GM12878 (cell line): ENCODE data around the gene PTK7. TPM values are rescaled to one million over a fixed set of nuclear protein-coding genes. Genes with fewer than 3 reads are reported as not detected.
"Not testable (repeated sequence)": the region's sequence is repeated elsewhere in the genome, so short reads cannot be mapped to it uniquely, and the experiment has no call there.

Experiments used
- ATAC-seq: fragments of 200-7000 bp; cut with Tn5 transposase; 3 replicates; pipeline ENCODE4 v1.9.1; 2020; ENCODE audit warnings: mild to moderate bottlenecking, moderate library complexity
- BruUV-seq: library from RNA; stranded (reverse); fragments of 400-500 nt; replicated peaks from 2 replicates; lab custom pipeline; 2021; lab: Mats Ljungman, UMichigan
- CTCF ChIA-PET: fragments of 300-600 bp; sonication (Branson Sonifier 250); formaldehyde crosslinking; extraction: SDS; loops from one replicate; lab custom pipeline; 2021; ENCODE audit warnings: inconsistent platforms; lab: Yijun Ruan, JAX
- POLR2A ChIA-PET: fragments of 350-600 bp; formaldehyde crosslinking; extraction: SDS; loops from one replicate; lab custom pipeline; 2021; ENCODE audit warnings: inconsistent platforms; lab: Charles Lee
- RAD21 ChIA-PET: fragments of 300-600 bp; sonication (Branson Sonifier 250); formaldehyde crosslinking; loops from one replicate; lab custom pipeline; 2023; ENCODE audit warnings: antibody characterized with exemption; ENCODE audit not compliant: unreplicated experiment; lab: Charles Lee
- SMC1A ChIA-PET: fragments of 300-600 bp; sonication (Branson Sonifier 250); formaldehyde crosslinking; loops from one replicate; lab custom pipeline; 2023; ENCODE audit not compliant: unreplicated experiment, uncharacterized antibody; lab: Charles Lee
- DNase-seq: peaks from one replicate; pipeline ENCODE4 v3.0.0-alpha.2; 2011; ENCODE audit warnings: low read depth, low spot score
- FAIRE-seq: peaks from 3 replicates; lab custom pipeline; 2011; peaks lifted over from hg19 to GRCh38; lab: Jason Lieb, UNC
- H2AFZ ChIP-seq: 2 replicates; pipeline ENCODE4 v1.6.0; 2011; ENCODE audit warnings: low read depth, low read length, control low read depth; ENCODE audit not compliant: control insufficient read depth
- H3K27ac ChIP-seq: 2 replicates; pipeline ENCODE4 v1.5.1; 2011; ENCODE audit warnings: control low read depth; ENCODE audit not compliant: control insufficient read depth, insufficient read depth
- H3K27me3 ChIP-seq, 2 experiments: replicated peaks in 1 of 2; 2 replicates each; pipeline versions ENCODE4 v1.6.0 to v1.6.1; 2011; ENCODE audit warnings: low read length in 1 of 2; ENCODE audit not compliant: control insufficient read depth in 2 of 2, insufficient read depth in 2 of 2
- H3K36me3 ChIP-seq, 2 experiments: 2 replicates each; pipeline ENCODE4 v1.5.1; 2011; ENCODE audit warnings: low read length in 1 of 2; ENCODE audit not compliant: control insufficient read depth in 2 of 2, insufficient read depth in 2 of 2
- H3K4me1 ChIP-seq: 2 replicates; pipeline ENCODE4 v1.6.1; 2011; ENCODE audit warnings: mild to moderate bottlenecking, low read length, moderate library complexity, mixed read lengths; ENCODE audit not compliant: control insufficient read depth, insufficient read depth
- H3K4me2 ChIP-seq: 2 replicates; pipeline ENCODE4 v1.6.0; 2011; ENCODE audit warnings: control low read depth; ENCODE audit not compliant: control insufficient read depth, insufficient read depth
- H3K4me3 ChIP-seq: fragments of 200-600 bp; sonication (generic); 2 replicates; pipeline ENCODE4 v1.5.1; 2016
- H3K79me2 ChIP-seq: 2 replicates; pipeline ENCODE4 v1.6.0; 2011; ENCODE audit warnings: low read length; ENCODE audit not compliant: control insufficient read depth, insufficient read depth
- H3K9ac ChIP-seq: 2 replicates; pipeline ENCODE4 v1.8.0; 2011; ENCODE audit warnings: low read length, control low read depth, mixed read lengths; ENCODE audit not compliant: control insufficient read depth, insufficient read depth
- H3K9me3 ChIP-seq: replicated peaks from 3 replicates; pipeline ENCODE4 v1.5.1; 2011; ENCODE audit warnings: mild to moderate bottlenecking, low read length; ENCODE audit not compliant: control insufficient read depth, insufficient read depth
- H4K20me1 ChIP-seq: 2 replicates; pipeline ENCODE4 v1.6.0; 2011; ENCODE audit not compliant: control insufficient read depth, insufficient read depth
- ATF2 ChIP-seq: IDR thresholded peaks from 2 replicates; pipeline ENCODE4 v1.6.1; 2012; ENCODE audit warnings: low read length, inconsistent platforms
- ATF3 ChIP-seq: IDR thresholded peaks from 2 replicates; pipeline ENCODE4 v1.6.1; 2011; ENCODE audit warnings: low read depth, mild to moderate bottlenecking, low read length, moderate library complexity, borderline replicate concordance; ENCODE audit errors: extremely low read depth
- BMI1 ChIP-seq: fragments of 450-650 bp; IDR thresholded peaks from 2 replicates; pipeline ENCODE4 v1.6.1; 2016; ENCODE audit warnings: mild to moderate bottlenecking, moderate library complexity, borderline replicate concordance
- REST ChIP-seq: IDR thresholded peaks from 2 replicates; pipeline ENCODE4 v1.6.1; 2012; ENCODE audit warnings: mild to moderate bottlenecking, low read depth, low read length
- YBX1 ChIP-seq: fragments of 450-650 bp; IDR thresholded peaks from 2 replicates; pipeline ENCODE4 v1.6.1; 2016; ENCODE audit warnings: antibody characterized with exemption
- WGBS: methylation state at CpG from one replicate; pipeline ENCODE4 v1.1.6; 2016; ENCODE audit warnings: low lambda C conversion rate; ENCODE audit not compliant: insufficient replicate concordance, insufficient coverage; ENCODE audit errors: missing lambda C conversion rate; 5-methylcytosine and 5-hydroxymethylcytosine counted together
- in situ Hi-C: fragments of 300-500 bp; cut with MboI; formaldehyde crosslinking; loops from 9 replicates; pipeline ENCODE4 v1.14.3; 2018; ENCODE audit warnings: mixed read lengths
- intact Hi-C: fragments of 100-400 bp; cut with micrococcal nuclease; formaldehyde crosslinking; loops from one replicate; pipeline ENCODE4 v1.14.2; 2022; ENCODE audit not compliant: unreplicated experiment
- polyA plus RNA-seq, 11 experiments: library from polyadenylated mRNA; depleted of rRNA in 4 of 11; unstranded in 6 of 11; stranded (reverse) in 5 of 11; fragments of >200 nt; fragmentation: Nextera tagmentation in 4 of 11; fragmentation: Illumina TruSeq in 1 of 11; extraction: Ambion mirVana in 4 of 11; extraction: Trizol in 1 of 11; gene quantifications; 1 replicate in 1 of 11; 2 replicates in 10 of 11; pipeline versions ENCODE4 v1.2.1 to v1.2.3, GENCODE V29; 2011 to 2016; ENCODE audit warnings: inconsistent platforms in 2 of 11, missing spikeins in 2 of 11, low read depth in 1 of 11
- total RNA-seq, 4 experiments: library from RNA; depleted of rRNA in 3 of 4; stranded (reverse); fragments of >200 nt in 3 of 4; fragmentation: Illumina TruSeq in 1 of 4; extraction: Trizol in 1 of 4; gene quantifications; 2 replicates each; pipeline versions ENCODE4 v1.2.1 to v1.2.3, GENCODE V29; 2013 to 2021

The PTK7 gene
- total and polyA plus RNA-seq, 10 of the 15 experiments (the other 5 are each of a cell fraction or from before 2014, with no cell fraction given) = 0.18 to 14.4 (median 3.3) TPM; not detected in 1

GRCh38 chr6:43081922-43082321, 5.8 kb downstream of the PTK7 start:
- DNase-seq, FAIRE-seq, BruUV-seq, H3K4me2 ChIP-seq, ATAC-seq, H3K27me3 ChIP-seq, RAD21 ChIA-PET, H4K20me1 ChIP-seq, H3K27ac ChIP-seq, H3K4me3 ChIP-seq, H3K9me3 ChIP-seq, H2AFZ ChIP-seq, intact Hi-C loops, in situ Hi-C loops, H3K9ac ChIP-seq, H3K79me2 ChIP-seq, H3K36me3 ChIP-seq, CTCF ChIA-PET: not testable (repeated sequence)
- POLR2A ChIA-PET = interaction anchor here (0.5 to 1.2 kb wide), 2 partner anchors 27 to 351 kb away, joined by 3 to 4 read pairs; no protein-coding TSS in a partner anchor
- 33% methylated on average over 9 of the region's 9 CpGs for WGBS
- SMC1A ChIA-PET = interaction anchor here (0.6 kb wide), 1 partner anchor 17 kb away, joined by 3 read pairs; no protein-coding TSS in a partner anchor
- peaks cover 12% of the 10 kb centered on the region for H3K4me1 ChIP-seq

GRCh38 chr6:43082806-43083655, 6.9 kb downstream of the PTK7 start:
- H3K79me2 ChIP-seq = no peaks in the 10 kb centered on the region
- H3K9ac ChIP-seq = no peak overlapping the region
- H3K4me1 ChIP-seq = peaks cover 12% of the 10 kb centered on the region
- ChIA-PET CTCF (no interaction called here), POLR2A (interaction anchor here (0.5 to 1.6 kb wide), 3 partner anchors 13 to 352 kb away, joined by 3 to 4 read pairs (median 4); no protein-coding TSS in a partner anchor), RAD21 (no interaction called here), SMC1A (interaction anchor here (0.7 kb wide), 1 partner anchor 61 kb away, joined by 3 read pairs; no protein-coding TSS in a partner anchor)
- BruUV-seq = no TSS peak
- no peak overlapping the region for H2AFZ ChIP-seq
- 43% methylated on average over 13 of the region's 13 CpGs for WGBS
- no peak overlapping the region for H3K27ac ChIP-seq
- H3K27me3 ChIP-seq = no peaks in the 10 kb centered on the region; a peak in 2 of 4 replicates
- no peaks in the 10 kb centered on the region for H4K20me1 ChIP-seq
- no peak for FAIRE-seq
- no peak for DNase-seq
- TF ChIP-seq YBX1 (no peak), ATF2 (no peak), ATF3 (no peak), BMI1 (no peak), REST (no peak)
- no peaks in the 10 kb centered on the region for H3K9me3 ChIP-seq
- no peak overlapping the region for H3K4me3 ChIP-seq
- ATAC-seq = no peak
- no peaks in the 10 kb centered on the region for H3K36me3 ChIP-seq
- H3K4me2 ChIP-seq = no peak overlapping the region
- in situ Hi-C loops = no loop called here
- intact Hi-C loops = no loop called here
